WI38 (cell line): ENCODE measurements around the gene BCAR1.
"Not testable (repeated sequence)": the region's sequence is repeated elsewhere in the genome, so short reads cannot be mapped to it uniquely, and the experiment has no call there.

Experiments
- H3K4me3 ChIP-seq: 2 replicates; pipeline ENCODE4 v1.5.1; 2011; ENCODE audit warnings: low read depth, mild to moderate bottlenecking, control low read depth, low read length
- CTCF ChIP-seq: IDR thresholded peaks from 2 replicates; pipeline ENCODE4 v1.5.1; 2012; ENCODE audit warnings: low read depth, mild to moderate bottlenecking, control low read depth, low read length

Gene BCAR1

GRCh38 chr16:75281826-75282225 lies 30.4 kb upstream of the BCAR1 start:
- no peak overlapping the region for H3K4me3 ChIP-seq
- TF ChIP-seq CTCF = no peak

DNA sequence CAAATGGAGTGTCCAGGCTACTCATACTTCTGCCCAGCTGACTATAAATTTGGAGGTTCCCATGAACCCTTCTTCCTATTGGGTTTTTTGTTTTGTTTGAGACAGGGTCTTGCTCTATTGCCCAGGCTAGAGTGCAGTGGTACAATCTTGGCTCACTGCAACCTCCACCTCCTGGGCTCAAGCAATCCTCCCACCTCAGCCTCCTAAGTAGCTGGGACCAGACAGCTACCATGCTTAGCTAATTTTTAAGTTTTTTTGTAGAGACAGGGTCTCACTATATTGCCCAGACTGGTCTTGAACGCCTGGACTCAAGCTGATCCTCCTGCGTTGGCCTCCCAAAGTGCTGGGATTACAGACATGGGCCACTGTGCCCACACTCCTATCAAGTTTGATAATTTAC lies 29.6 kb upstream of the BCAR1 start:
- not testable (repeated sequence) for H3K4me3 ChIP-seq

GRCh38 chr16:75280331-75280804 lies 28.9 kb upstream of the BCAR1 start:
- no peak overlapping the region for H3K4me3 ChIP-seq
- no peak for TF ChIP-seq CTCF

GRCh38 chr16:75279305-75279704 lies 27.9 kb upstream of the BCAR1 start:
- H3K4me3 ChIP-seq = no peak overlapping the region
- no peak for TF ChIP-seq CTCF

DNA sequence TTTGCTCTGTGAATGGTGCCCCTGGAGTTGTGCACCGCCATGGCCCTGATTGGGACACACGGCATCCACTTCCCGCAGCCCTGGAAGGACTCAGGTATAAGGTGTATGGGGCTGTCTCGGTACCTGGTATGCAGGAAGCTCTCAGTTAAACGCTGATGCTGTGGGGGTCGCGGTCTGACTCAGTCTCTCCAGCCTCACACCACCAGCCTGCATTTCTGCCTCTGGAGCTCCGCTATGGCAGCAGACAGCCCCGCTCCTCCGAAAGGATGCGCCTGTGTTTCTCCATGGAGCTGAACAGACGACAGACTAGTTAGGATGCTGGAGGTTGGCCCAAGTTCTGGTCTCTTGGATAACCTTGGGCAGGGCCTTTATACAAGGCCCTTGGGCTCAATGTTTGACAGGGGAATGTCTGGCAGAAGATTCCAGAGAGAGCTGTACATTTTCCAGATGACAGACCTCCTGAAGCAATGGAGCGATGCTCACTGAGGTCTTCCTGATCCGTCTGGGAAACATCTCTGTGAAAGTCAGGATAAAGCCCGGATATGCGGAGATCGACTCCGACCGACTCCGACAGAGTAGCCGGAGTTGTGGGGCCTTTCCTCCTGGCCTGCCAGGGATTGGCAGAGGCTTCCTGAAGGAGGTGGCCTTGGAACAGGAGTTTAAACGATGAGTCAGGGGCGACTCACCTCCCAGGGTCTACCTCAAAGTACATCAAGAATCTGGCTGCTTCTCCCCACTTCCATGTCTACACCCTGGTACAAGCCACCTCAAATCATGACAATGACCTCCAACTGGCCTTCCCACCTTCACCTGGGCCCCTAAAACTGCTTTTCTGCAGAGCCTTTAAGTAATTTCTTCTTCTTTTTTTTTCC lies 21.9 kb upstream of the BCAR1 start:
- H3K4me3 ChIP-seq = no peak overlapping the region
- no peak for TF ChIP-seq CTCF

- H3K4me3 ChIP-seq = not testable (repeated sequence)
Observed at GRCh38 chr16:75272629-75273028, 21.2 kb upstream of the BCAR1 start.

DNA sequence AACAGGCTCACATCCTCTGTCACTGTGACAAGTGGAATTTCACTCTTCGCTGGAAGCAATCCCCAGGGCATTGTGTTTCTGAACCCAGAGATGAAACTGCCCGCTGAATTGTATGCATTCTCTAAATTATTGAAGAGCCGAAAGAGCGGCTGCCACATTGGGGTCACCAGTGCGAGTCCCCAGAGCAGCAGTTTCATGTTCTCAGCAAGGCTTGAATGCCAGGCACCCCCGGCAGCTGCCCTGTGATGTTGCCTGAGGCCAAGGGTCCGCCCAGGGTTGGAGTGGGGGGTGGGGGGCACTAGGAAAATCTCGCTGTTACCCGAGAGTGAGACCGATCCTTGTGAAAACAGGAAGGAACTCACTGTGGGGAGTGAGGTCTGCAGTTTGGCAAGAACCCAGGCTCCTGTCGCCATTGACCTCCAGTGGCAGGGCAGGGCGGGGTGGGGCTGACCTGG lies 20.7 kb upstream of the BCAR1 start:
- no peak for TF ChIP-seq CTCF
- H3K4me3 ChIP-seq = no peak overlapping the region

GRCh38 chr16:75271441-75272096 lies 20.1 kb upstream of the BCAR1 start:
- no peak overlapping the region for H3K4me3 ChIP-seq
- TF ChIP-seq CTCF = no peak

DNA sequence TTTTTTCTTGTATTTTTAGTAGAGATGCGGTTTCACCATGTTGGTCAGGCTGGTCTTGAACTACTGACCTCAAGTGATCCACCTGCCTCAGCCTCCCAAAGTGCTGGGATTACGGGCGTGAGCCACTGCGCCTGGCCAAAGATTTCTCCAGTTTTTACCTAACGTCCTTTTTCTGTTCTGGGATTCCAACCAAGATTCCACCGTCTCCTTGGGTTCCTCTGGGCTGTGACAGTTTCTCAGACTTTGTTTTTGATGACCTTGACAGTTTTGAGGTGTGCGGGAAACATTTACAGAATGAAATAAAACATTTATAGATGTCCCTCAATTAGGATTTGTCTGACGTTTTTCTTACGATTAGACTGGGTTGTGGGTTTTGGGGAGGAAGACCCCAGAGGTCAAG lies 17.9 kb upstream of the BCAR1 start:
- not testable (repeated sequence) for H3K4me3 ChIP-seq
